K562 (cell line): ENCODE measurements around the gene DPP3. TPM values are rescaled to one million over a fixed set of nuclear protein-coding genes. Genes with fewer than 3 reads are reported as not detected.

ENCODE experiments used
- CREB1 ChIP-seq, 2 experiments: sonication (generic) in 1 of 2; formaldehyde crosslinking in 1 of 2; IDR thresholded peaks; 2 replicates each; pipeline versions ENCODE4 v1.6.1 to v1.8.0; 2012 to 2022; ENCODE audit warnings: inconsistent platforms in 1 of 2, mild to moderate bottlenecking in 1 of 2, missing genetic modification reagents in 1 of 2, moderate library complexity in 1 of 2
- EGR1 ChIP-seq: fragments of 450-650 bp; conservative IDR thresholded peaks from 2 replicates; pipeline ENCODE4 v1.6.1; 2017; ENCODE audit warnings: mild to moderate bottlenecking
- ELF2 ChIP-seq: fragments of 250-450 bp; sonication (Bioruptor Pico); IDR thresholded peaks from 2 replicates; pipeline ENCODE4 v1.5.0; 2021; ENCODE audit warnings: mild to moderate bottlenecking
- HDAC2 ChIP-seq: fragments of 450-650 bp; IDR thresholded peaks from 2 replicates; pipeline ENCODE4 v1.6.1; 2016; ENCODE audit warnings: mild to moderate bottlenecking
- HMGXB4 ChIP-seq: sonication (generic); formaldehyde crosslinking; IDR thresholded peaks from 2 replicates; pipeline ENCODE4 v1.8.1; 2023; ENCODE audit warnings: mild to moderate bottlenecking, missing genetic modification reagents
- JUND ChIP-seq, 2 experiments: IDR thresholded peaks; 2 replicates in 1 of 2; 3 replicates in 1 of 2; pipeline ENCODE4 v1.6.1; 2011; ENCODE audit warnings: borderline replicate concordance in 2 of 2, low read depth in 2 of 2, low read length in 2 of 2, improper control_type of control experiment in 1 of 2, missing biosample characterization in 1 of 2, missing genetic modification characterization in 1 of 2, missing genetic modification reagents in 1 of 2
- LCOR ChIP-seq: sonication (generic); formaldehyde crosslinking; IDR thresholded peaks from 2 replicates; pipeline ENCODE4 v1.8.0; 2022; ENCODE audit warnings: mild to moderate bottlenecking, missing genetic modification reagents
- NR0B1 ChIP-seq: fragments of 450-650 bp; IDR thresholded peaks from one replicate; pipeline ENCODE4 v1.6.1; 2018; ENCODE audit warnings: mild to moderate bottlenecking, moderate library complexity; ENCODE audit not compliant: partially characterized antibody
- PHF20 ChIP-seq: fragments of 450-650 bp; IDR thresholded peaks from 2 replicates; pipeline ENCODE4 v1.6.1; 2018; ENCODE audit not compliant: partially characterized antibody
- PKNOX1 ChIP-seq: fragments of 450-650 bp; IDR thresholded peaks from 2 replicates; pipeline ENCODE4 v1.6.1; 2016
- POLR2AphosphoS5 ChIP-seq: IDR thresholded peaks from 2 replicates; pipeline ENCODE4 v1.6.1; 2011; ENCODE audit warnings: mild to moderate bottlenecking, low read depth, low read length, moderate library complexity; ENCODE audit not compliant: control insufficient read depth, insufficient read depth
- POU5F1 ChIP-seq: fragments of 150-350 bp; IDR thresholded peaks from 2 replicates; pipeline ENCODE4 v1.6.1; 2014; ENCODE audit warnings: borderline replicate concordance, low read length, low read depth, mild to moderate bottlenecking; ENCODE audit not compliant: partially characterized antibody
- SAFB ChIP-seq: fragments of 200-400 bp; formaldehyde crosslinking; IDR thresholded peaks from 2 replicates; pipeline ENCODE4 v1.6.1; 2017; ENCODE audit warnings: low read depth, low read length, borderline replicate concordance
- SP1 ChIP-seq: sonication (generic); formaldehyde crosslinking; IDR thresholded peaks from 2 replicates; pipeline ENCODE4 v1.8.1; 2022; ENCODE audit warnings: mild to moderate bottlenecking, missing genetic modification reagents
- TEAD1 ChIP-seq, 2 experiments: fragments of 450-650 bp in 1 of 2; sonication (generic) in 1 of 2; formaldehyde crosslinking; IDR thresholded peaks; 2 replicates each; pipeline versions ENCODE4 v1.4.0 to v1.8.0; 2020 to 2022; ENCODE audit warnings: mild to moderate bottlenecking in 2 of 2, missing genetic modification reagents in 1 of 2
- ZBTB9 ChIP-seq: fragments of 450-650 bp; formaldehyde crosslinking; IDR thresholded peaks from 2 replicates; pipeline ENCODE4 v1.4.0; 2020; ENCODE audit warnings: mild to moderate bottlenecking, moderate library complexity
- ZFX ChIP-seq: sonication (generic); formaldehyde crosslinking; IDR thresholded peaks from 2 replicates; pipeline ENCODE4 v1.8.0; 2022; ENCODE audit warnings: mild to moderate bottlenecking, missing genetic modification reagents, moderate library complexity
- ZNF12 ChIP-seq: sonication (generic); formaldehyde crosslinking; IDR thresholded peaks from 2 replicates; pipeline ENCODE4 v1.4.0; 2020; ENCODE audit warnings: mild to moderate bottlenecking, missing genetic modification reagents
- ZNF444 ChIP-seq: fragments of 250-450 bp; sonication (Bioruptor Pico); IDR thresholded peaks from 2 replicates; pipeline ENCODE4 v1.4.0; 2020; ENCODE audit warnings: mild to moderate bottlenecking, moderate library complexity
- ZNF445 ChIP-seq: fragments of 250-450 bp; sonication (Bioruptor Pico); IDR thresholded peaks from 2 replicates; pipeline ENCODE4 v1.4.0; 2020; ENCODE audit warnings: low read depth, mild to moderate bottlenecking, moderate library complexity
- polyA plus RNA-seq, 8 experiments: library from polyadenylated mRNA; depleted of rRNA in 4 of 8; stranded (reverse) in 5 of 8; unstranded in 3 of 8; fragments of >200 nt; fragmentation: Nextera tagmentation in 2 of 8; fragmentation: Illumina TruSeq in 1 of 8; extraction: Ambion mirVana in 2 of 8; extraction: Trizol in 1 of 8; gene quantifications; 2 replicates each; pipeline versions ENCODE4 v1.2.1 to v1.2.3, GENCODE V29; 2011 to 2014; ENCODE audit warnings: inconsistent platforms in 1 of 8, missing spikeins in 1 of 8
- total RNA-seq, 7 experiments: library from RNA; depleted of rRNA in 6 of 7; stranded (reverse); fragments of >200 nt in 6 of 7; fragmentation: Illumina TruSeq in 2 of 7; extraction: Trizol in 2 of 7; gene quantifications; 2 replicates each; pipeline versions ENCODE4 v1.2.1 to v1.2.3, GENCODE V29; 2011 to 2021; ENCODE audit warnings: low replicate concordance in 1 of 7

The DPP3 gene
- total and polyA plus RNA-seq, 9 of the 15 experiments (the other 6 are each of a cell fraction or from before 2014, with no cell fraction given): 3.7 to 69.2 (median 43.3) TPM

GRCh38 chr11:66466225-66467033, 13.8 kb upstream of the DPP3 start, which contains the start of gene PELI3 (continued):
- TF ChIP-seq ZNF445 (CRISPR knock-in tag) (no peak), HDAC2 (0 out of 2 replicates have a peak, but pooled peaks have one; percentile 32), SAFB (0 out of 2 replicates have a peak, but pooled peaks have one; percentile 24), POU5F1 (no peak), ZFX (peak; percentile 63), PHF20 (peak; percentile 15), PKNOX1 (peak; percentile 29; the same call in 1 of the 2 replicates), CREB1 (IDR thresholded peaks at IDR 0.05) (peak; percentile 11; the same call in 1 of the 2 replicates), CREB1 (CRISPR knock-in tag; IDR thresholded peaks at IDR 0.05) (no peak; the same call in 1 of the 2 replicates), JUND (IDR thresholded peaks at IDR 0.05; ENCODE audit: borderline replicate concordance, low read depth, low read length) (no peak), JUND (tag; IDR thresholded peaks at IDR 0.05; ENCODE audit: borderline replicate concordance, low read depth, low read length) (no peak), LCOR (no peak), ZBTB9 (CRISPR knock-in tag) (peak; percentile 37; the same call in 1 of the 2 replicates), ELF2 (CRISPR knock-in tag) (no peak), EGR1 (0 out of 2 replicates have a peak, but pooled peaks have one; percentile 43), TEAD1 (CRISPR knock-in tag; IDR thresholded peaks at IDR 0.05) (0 out of 4 replicates have a peak, but pooled peaks of 1 of the 2 experiments have one; percentile 25), NR0B1 (no peak), HMGXB4 (CRISPR knock-in tag) (0 out of 2 replicates have a peak, but pooled peaks have one; percentile 8), ZNF12 (CRISPR knock-in tag) (no peak), POLR2AphosphoS5 (peak; percentile 32; the same call in 1 of the 2 replicates), SP1 (CRISPR knock-in tag) (peak; percentile 77), ZNF444 (peak; percentile 89)
